ENCODE results near the gene MRTFA. TPM values are rescaled to one million over a fixed set of nuclear protein-coding genes. Genes with fewer than 3 reads are reported as not detected.

The MRTFA gene
- total RNA-seq, 4 donors from 2014 or later: 46.0 to 408 (median 90.0) TPM

GRCh38 chr22:40480996-40481395, 155.5 kb downstream of the MRTFA start:
- 54 to 76% methylated on average over 5 of the region's 5 CpGs for WGBS, 2 donors (ENCODE audit: low coverage in 1 of 2)
- in situ Hi-C loops (cut with MboI; ENCODE audit: low pct_ligation_motif_present in 1 of 4, low pct_unique_long_range_greater_than_20kb in 1 of 4, low sequenced_read_pairs in 3 of 4): no loop called here
- Histone ChIP-seq H3K27me3 (no peaks in the 10 kb centered on the region), H3K27ac (no peak overlapping the region), H3K4me1 (peaks cover 0 to 31% (median 3%) of the 10 kb centered on the region in 4 donors), H3K9me3 (no peaks in the 10 kb centered on the region), H3K36me3 (no peaks in the 10 kb centered on the region), H3K4me3 (no peak overlapping the region)
- intact Hi-C loops (cut with DNase I; ENCODE audit: low total_unique reads): no loop called here
- no peak for TF ChIP-seq EP300 (IDR thresholded peaks at IDR 0.05; ENCODE audit: low read depth)
- TF ChIP-seq CTCF (IDR thresholded peaks at IDR 0.05): no peak
- no peak for TF ChIP-seq POLR2AphosphoS5 (IDR thresholded peaks at IDR 0.05)
- TF ChIP-seq POLR2A (IDR thresholded peaks at IDR 0.05): no peak
- DNase-seq: no peak

- Histone ChIP-seq H3K9me3 (no peaks in the 10 kb centered on the region), H3K4me1 (peaks cover 0 to 23% (median 1%) of the 10 kb centered on the region in 4 donors), H3K27me3 (no peaks in the 10 kb centered on the region), H3K4me3 (no peak overlapping the region), H3K36me3 (no peaks in the 10 kb centered on the region), H3K27ac (no peak overlapping the region)
- intact Hi-C loops (cut with DNase I; ENCODE audit: low total_unique reads): no loop called here
- WGBS, 2 donors (ENCODE audit: low coverage in 1 of 2): 80% methylated on average over 2 of the region's 2 CpGs; no CpG with 5 or more reads in 1 of the 2 donors
- DNase-seq: no peak
- in situ Hi-C loops (cut with MboI; ENCODE audit: low pct_ligation_motif_present in 1 of 4, low pct_unique_long_range_greater_than_20kb in 1 of 4, low sequenced_read_pairs in 3 of 4): no loop called here
- TF ChIP-seq EP300 (IDR thresholded peaks at IDR 0.05; ENCODE audit: low read depth) (no peak), POLR2A (IDR thresholded peaks at IDR 0.05) (no peak), CTCF (IDR thresholded peaks at IDR 0.05) (no peak), POLR2AphosphoS5 (IDR thresholded peaks at IDR 0.05) (no peak)
Observed at GRCh38 chr22:40479887-40480538, 156.5 kb downstream of the MRTFA start.

GRCh38 chr22:40479126-40479800, 157.3 kb downstream of the MRTFA start:
- in situ Hi-C loops (cut with MboI; ENCODE audit: low pct_ligation_motif_present in 1 of 4, low pct_unique_long_range_greater_than_20kb in 1 of 4, low sequenced_read_pairs in 3 of 4) (no loop called here), intact Hi-C loops (cut with DNase I; ENCODE audit: low total_unique reads) (no loop called here)
- Histone ChIP-seq H3K36me3 (no peaks in the 10 kb centered on the region), H3K27me3 (no peaks in the 10 kb centered on the region), H3K4me1 (peaks cover 0 to 23% (median 1%) of the 10 kb centered on the region in 4 donors), H3K9me3 (no peaks in the 10 kb centered on the region), H3K4me3 (no peak overlapping the region), H3K27ac (no peak overlapping the region)
- no peak for DNase-seq
- 90% methylated on average over 2 to 6 of the region's 6 CpGs for WGBS, 2 donors (ENCODE audit: low coverage in 1 of 2)
- TF ChIP-seq CTCF (IDR thresholded peaks at IDR 0.05): no peak
- no peak for TF ChIP-seq EP300 (IDR thresholded peaks at IDR 0.05; ENCODE audit: low read depth)
- no peak for TF ChIP-seq POLR2AphosphoS5 (IDR thresholded peaks at IDR 0.05)
- TF ChIP-seq POLR2A (IDR thresholded peaks at IDR 0.05): no peak

GRCh38 chr22:40478338-40479125, 158.0 kb downstream of the MRTFA start:
- 81 to 83% methylated on average over 8 to 11 of the region's 11 CpGs for WGBS, 2 donors (ENCODE audit: low coverage in 1 of 2)
- Histone ChIP-seq H3K9me3 (no peaks in the 10 kb centered on the region), H3K27ac (no peak overlapping the region), H3K36me3 (no peaks in the 10 kb centered on the region), H3K27me3 (no peaks in the 10 kb centered on the region), H3K4me1 (peaks cover 0 to 23% (median 1%) of the 10 kb centered on the region in 4 donors), H3K4me3 (no peak overlapping the region)
- DNase-seq: no peak
- intact Hi-C loops (cut with DNase I; ENCODE audit: low total_unique reads): no loop called here
- in situ Hi-C loops (cut with MboI; ENCODE audit: low pct_ligation_motif_present in 1 of 4, low pct_unique_long_range_greater_than_20kb in 1 of 4, low sequenced_read_pairs in 3 of 4): no loop called here
- TF ChIP-seq POLR2AphosphoS5 (IDR thresholded peaks at IDR 0.05): no peak
- TF ChIP-seq EP300 (IDR thresholded peaks at IDR 0.05; ENCODE audit: low read depth): no peak
